Spleen (tissue), 13 donors: ENCODE data around the gene GNAI3. TPM values are rescaled to one million over a fixed set of nuclear protein-coding genes. Genes with fewer than 3 reads are reported as not detected.
A peak's percentile ranks its signal among the peaks of the same experiment; 100 is the strongest.

Experiments
- DNase-seq: peaks from one replicate; pipeline ENCODE4 v3.0.0-alpha.2; 2020
- H3K27ac ChIP-seq, 8 donors: fragments of 200-600 bp; sonication (generic) in 7 of 8; 1 replicate in 4 of 8; 2 replicates in 4 of 8; pipeline versions ENCODE4 v1.5.0 to v1.8.0; 2016 to 2021; ENCODE audit warnings: inconsistent platforms in 4 of 8, mild to moderate bottlenecking in 4 of 8, moderate library complexity in 1 of 8
- H3K27me3 ChIP-seq, 7 donors: fragments of 200-600 bp; sonication (generic) in 6 of 7; replicated peaks in 1 of 7; 1 replicate in 4 of 7; 2 replicates in 3 of 7; pipeline versions ENCODE4 v1.5.0 to v1.8.0; 2016 to 2021; ENCODE audit warnings: inconsistent platforms in 3 of 7, mild to moderate bottlenecking in 1 of 7
- H3K36me3 ChIP-seq, 6 donors: fragments of 200-600 bp; sonication (generic) in 5 of 6; 1 replicate in 4 of 6; 2 replicates in 2 of 6; pipeline versions ENCODE4 v1.5.0 to v1.8.0; 2016 to 2021; ENCODE audit warnings: inconsistent platforms in 2 of 6
- H3K4me1 ChIP-seq, 6 donors: fragments of 200-600 bp; sonication (generic) in 5 of 6; 1 replicate in 3 of 6; 2 replicates in 3 of 6; pipeline versions ENCODE4 v1.5.0 to v1.8.0; 2016 to 2021; ENCODE audit warnings: inconsistent platforms in 3 of 6
- H3K4me3 ChIP-seq, 8 donors: fragments of 200-600 bp; sonication (generic) in 7 of 8; 1 replicate in 4 of 8; 2 replicates in 4 of 8; pipeline versions ENCODE4 v1.5.0 to v1.8.0; 2016 to 2021; ENCODE audit warnings: inconsistent platforms in 4 of 8, mild to moderate bottlenecking in 4 of 8, moderate library complexity in 2 of 8
- H3K9me3 ChIP-seq, 8 donors: fragments of 200-600 bp; sonication (generic) in 7 of 8; 1 replicate in 4 of 8; 2 replicates in 4 of 8; pipeline versions ENCODE4 v1.5.0 to v1.8.0; 2016 to 2021; ENCODE audit warnings: inconsistent platforms in 4 of 8
- POLR2A ChIP-seq, 3 donors: fragments of 450-650 bp; IDR thresholded peaks; one replicate each; pipeline ENCODE4 v1.5.1; 2017; ENCODE audit warnings: antibody characterized with exemption in 3 of 3, mild to moderate bottlenecking in 1 of 3
- POLR2AphosphoS5 ChIP-seq, 3 donors: sonication (generic); formaldehyde crosslinking; IDR thresholded peaks; one replicate each; pipeline ENCODE4 v1.5.1; 2017; ENCODE audit warnings: antibody characterized with exemption in 3 of 3
- WGBS, 5 donors: extraction: QIAGEN DNeasy Blood & Tissue Kit in 3 of 5; methylation state at CpG; one replicate each; pipeline versions ENCODE4 v1.1.5 to v1.1.7; 2013 to 2018; 5-methylcytosine and 5-hydroxymethylcytosine counted together
- intact Hi-C: fragments of 100-400 bp; cut with DNase I; formaldehyde crosslinking; loops from one replicate; pipeline ENCODE4 v1.15.0; 2023; ENCODE audit warnings: low total_unique reads
- long read RNA-seq, 2 donors: transcript quantifications; one replicate each; lab custom pipeline, GENCODE V29; 2026
- polyA plus RNA-seq, 3 donors: library from polyadenylated mRNA; stranded (reverse); fragments of 200-250 nt; gene quantifications; one replicate each; pipeline ENCODE4 v1.2.1, GENCODE V29; 2013
- total RNA-seq, 7 donors: library from RNA; depleted of rRNA in 3 of 7; stranded (reverse); fragments of >200 nt in 3 of 7; fragmentation: NEBNext Ultra II Directional in 4 of 7; extraction: Animal tissue kit (Norgen Biotek cat#: 25700) in 4 of 7; gene quantifications; one replicate each; pipeline versions ENCODE4 v1.1.0 to v1.2.1, GENCODE V29; 2016 to 2021
- TF ChIP-seq, protein P1 (sequence below), 11 experiments: fragments of 200-600 bp in 7 of 11; fragments of 450-650 bp in 4 of 11; sonication (generic) in 4 of 11; IDR thresholded peaks in 8 of 11; conservative IDR thresholded peaks in 3 of 11; 1 replicate in 7 of 11; 2 replicates in 4 of 11; pipeline versions ENCODE4 v1.4.0 to v1.8.0; 2016 to 2021; ENCODE audit warnings: antibody characterized with exemption in 11 of 11, inconsistent platforms in 4 of 11, mild to moderate bottlenecking in 1 of 11
- donor health status: healthy with polysubstance abuse.
- donor health status: DM: no; HTN: no; CAD: no; lungs with moderate emphysema.
- donor health status: DM: no; HTN: no; CAD: no.
- donor health status: Bipolar disorder and iron deficiency.
- donor health status: healthy.
- donor health status: DM: no; HTN: no; CAD: no.
- donor health status: DM: yes; HTN: yes; CAD: no.

The GNAI3 gene
- total RNA-seq, result 10 to 100 TPM in 4 of 7 donors, 1 to 10 TPM in 3; 7.4 to 11.4 (median 10.4) TPM
- polyA plus RNA-seq, result 1 to 10 TPM; 1.8 to 3.3 (median 2.7) TPM
- long read RNA-seq, donor 1, full-length matches to known transcripts, result 33 of 42 reads
- long read RNA-seq, donor 1, partial matches to known transcripts, result 9 of 42 reads
- long read RNA-seq, donor 1, other reads (novel, unspliced or antisense), result 0 of 42 reads
- long read RNA-seq, donor 2, full-length matches to known transcripts, result 34 of 47 reads
- long read RNA-seq, donor 2, partial matches to known transcripts, result 13 of 47 reads
- long read RNA-seq, donor 2, other reads (novel, unspliced or antisense), result 0 of 47 reads

DNA sequence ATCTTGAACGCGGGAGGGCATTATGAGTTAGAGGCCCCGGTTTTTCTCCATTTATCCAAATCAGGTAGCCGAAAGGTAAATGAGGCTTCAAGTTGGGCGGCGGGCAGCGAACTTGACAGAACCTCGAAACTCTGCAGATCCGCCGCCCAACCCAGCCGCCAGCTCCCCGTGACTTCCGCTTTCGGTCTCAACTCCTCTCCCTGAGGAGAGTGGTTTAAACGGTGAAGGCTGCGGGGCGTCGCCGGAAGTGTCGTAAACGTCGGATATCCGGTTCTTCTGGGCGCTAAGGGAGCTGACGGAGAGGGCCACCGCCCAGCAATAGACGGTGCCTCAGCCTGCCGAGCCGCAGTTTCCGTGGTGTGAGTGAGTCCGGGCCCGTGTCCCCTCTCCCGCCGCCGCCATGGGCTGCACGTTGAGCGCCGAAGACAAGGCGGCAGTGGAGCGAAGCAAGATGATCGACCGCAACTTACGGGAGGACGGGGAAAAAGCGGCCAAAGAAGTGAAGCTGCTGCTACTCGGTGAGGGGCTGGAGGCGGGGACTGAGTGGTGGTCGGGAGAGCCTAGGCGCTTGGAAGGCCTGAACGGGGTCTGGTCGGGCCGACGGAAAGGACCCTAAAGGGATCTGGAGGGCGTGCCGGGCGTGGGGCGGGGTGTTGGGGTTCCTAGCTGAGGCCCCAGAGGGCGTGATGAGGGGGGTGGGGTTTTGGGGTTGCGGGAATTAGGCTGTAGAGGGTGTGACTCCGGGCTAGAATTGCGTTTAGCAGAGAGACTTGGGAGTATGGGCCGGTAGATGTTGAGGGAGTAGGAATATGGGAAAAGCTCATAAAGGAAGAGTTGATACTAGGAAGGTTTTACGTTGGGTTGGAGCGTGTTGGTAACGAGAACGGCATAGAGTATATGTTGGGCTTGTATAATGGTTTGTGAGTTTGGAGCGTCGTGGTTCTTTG is at the start of gene GNAI3:
GNAI3 (plus strand) TSS at position 295 of the 947 bp plus-strand sequence; CDS start at position 401, 106 bp downstream.
- intact Hi-C loops, result loop anchor here (5.0 to 10.0 kb wide), 4 partner anchors 79 to 436 kb away; partner anchors contain the start of gene AHCYL1
- peak within 1 kb of the TSS; percentile 42 to 88 (median 77) for H3K4me3 ChIP-seq
- TF ChIP-seq POLR2A (IDR thresholded peaks at IDR 0.05), result peak; percentile 75 to 95 (median 88)
- TF ChIP-seq, protein P1, sequence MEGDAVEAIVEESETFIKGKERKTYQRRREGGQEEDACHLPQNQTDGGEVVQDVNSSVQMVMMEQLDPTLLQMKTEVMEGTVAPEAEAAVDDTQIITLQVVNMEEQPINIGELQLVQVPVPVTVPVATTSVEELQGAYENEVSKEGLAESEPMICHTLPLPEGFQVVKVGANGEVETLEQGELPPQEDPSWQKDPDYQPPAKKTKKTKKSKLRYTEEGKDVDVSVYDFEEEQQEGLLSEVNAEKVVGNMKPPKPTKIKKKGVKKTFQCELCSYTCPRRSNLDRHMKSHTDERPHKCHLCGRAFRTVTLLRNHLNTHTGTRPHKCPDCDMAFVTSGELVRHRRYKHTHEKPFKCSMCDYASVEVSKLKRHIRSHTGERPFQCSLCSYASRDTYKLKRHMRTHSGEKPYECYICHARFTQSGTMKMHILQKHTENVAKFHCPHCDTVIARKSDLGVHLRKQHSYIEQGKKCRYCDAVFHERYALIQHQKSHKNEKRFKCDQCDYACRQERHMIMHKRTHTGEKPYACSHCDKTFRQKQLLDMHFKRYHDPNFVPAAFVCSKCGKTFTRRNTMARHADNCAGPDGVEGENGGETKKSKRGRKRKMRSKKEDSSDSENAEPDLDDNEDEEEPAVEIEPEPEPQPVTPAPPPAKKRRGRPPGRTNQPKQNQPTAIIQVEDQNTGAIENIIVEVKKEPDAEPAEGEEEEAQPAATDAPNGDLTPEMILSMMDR (IDR thresholded peaks at IDR 0.05 in 8 of 11, conservative IDR thresholded peaks at IDR 0.05 in 3 of 11), result peak in 2 of 11 experiments; percentile 11 to 15
- peak; percentile 99 for TF ChIP-seq POLR2AphosphoS5 (IDR thresholded peaks at IDR 0.05)
- peak; percentile 99 for DNase-seq
- peak within 1 kb of the TSS; percentile 96 to 99 (median 98) for H3K27ac ChIP-seq
- WGBS, 5 donors, result 0 to 1% (median 0%) methylated on average over 65 to 68 of the region's 68 CpGs
- H3K36me3 ChIP-seq, result peaks cover 0 to 4% (median 0%) of the 10 kb centered on the region in 6 donors
- H3K4me1 ChIP-seq, result peaks cover 34 to 76% (median 61%) of the 10 kb centered on the region in 6 donors
- no peaks in the 10 kb centered on the region for H3K27me3 ChIP-seq
- no peaks in the 10 kb centered on the region for H3K9me3 ChIP-seq

DNA sequence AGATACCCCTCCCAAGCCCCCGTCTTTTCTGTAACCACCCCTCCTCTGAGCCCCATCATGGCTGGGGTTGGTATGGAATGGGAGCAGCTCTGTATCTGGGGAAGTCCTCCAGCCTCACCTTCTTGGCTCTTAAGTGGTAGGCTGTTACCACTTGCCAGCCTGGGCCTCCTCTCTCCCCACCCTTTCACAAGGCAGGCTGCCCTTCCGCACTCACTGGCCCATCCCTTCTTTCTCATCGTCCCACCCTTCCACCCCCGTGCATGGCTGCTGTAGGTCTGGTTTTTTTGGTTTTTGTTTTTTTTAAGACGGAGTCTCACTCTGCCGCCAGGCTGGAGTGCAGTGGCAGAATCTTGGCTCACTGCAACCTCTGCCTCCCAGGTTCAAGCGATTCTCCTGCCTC is 49.3 kb upstream of the GNAI3 start:
- peaks cover 16 to 98% (median 82%) of the 10 kb centered on the region in 6 donors for H3K4me1 ChIP-seq
- no peaks in the 10 kb centered on the region for H3K27me3 ChIP-seq
- TF ChIP-seq, protein P1 (IDR thresholded peaks at IDR 0.05 in 8 of 11, conservative IDR thresholded peaks at IDR 0.05 in 3 of 11), result no peak
- TF ChIP-seq POLR2AphosphoS5 (IDR thresholded peaks at IDR 0.05) (no peak), POLR2A (IDR thresholded peaks at IDR 0.05) (no peak)
- 86 to 95% (median 90%) methylated on average over 7 of the region's 7 CpGs for WGBS, 5 donors
- peaks cover 0 to 74% (median 30%) of the 10 kb centered on the region in 6 donors for H3K36me3 ChIP-seq
- peak overlapping the region in 5 of 8 donors; percentile 8 to 82 (median 14) for H3K27ac ChIP-seq
- intact Hi-C loops, result no loop called here
- no peak overlapping the region for H3K4me3 ChIP-seq
- DNase-seq, result no peak
- no peaks in the 10 kb centered on the region for H3K9me3 ChIP-seq

DNA sequence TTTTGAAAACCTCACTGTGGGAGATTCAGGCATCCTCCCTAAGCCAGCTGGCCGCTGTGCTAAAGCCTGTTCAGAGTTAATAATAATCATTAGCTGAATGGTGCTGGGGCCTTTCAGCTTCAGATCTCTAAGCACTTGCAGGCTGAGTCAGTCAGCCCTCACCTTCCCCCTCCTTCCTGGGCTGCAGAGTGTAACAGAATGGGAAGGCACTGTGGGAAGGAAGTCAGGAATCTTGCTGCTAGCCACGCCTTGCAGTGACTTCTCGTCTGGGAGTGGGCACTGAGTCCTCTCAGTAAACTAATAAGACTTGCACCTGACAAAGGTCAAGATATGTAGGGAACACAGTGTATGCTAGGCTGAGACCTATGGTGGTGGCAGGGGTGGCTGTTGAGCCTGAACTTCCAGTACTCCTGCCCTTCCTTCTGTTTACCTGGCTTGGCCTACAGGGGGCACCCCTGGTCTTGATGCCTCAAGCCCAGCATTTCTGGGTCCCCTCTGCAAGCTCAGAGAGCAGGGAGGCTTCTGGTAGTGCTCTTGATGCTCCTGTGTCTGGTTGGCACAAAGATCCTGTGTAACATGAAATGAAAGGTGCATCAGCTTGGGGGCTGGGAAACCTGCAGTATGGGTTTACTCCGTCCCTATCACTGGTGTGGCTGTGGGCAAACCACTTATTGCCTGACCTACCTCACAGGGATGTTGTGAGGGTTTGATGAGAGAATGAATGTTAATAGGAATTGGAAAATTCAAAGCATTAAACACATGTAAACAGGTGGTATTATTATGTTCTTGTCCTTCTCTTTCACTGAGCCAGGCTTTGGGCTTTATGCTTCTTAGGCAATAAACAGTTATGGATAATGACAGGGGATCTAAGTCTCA is 48.5 kb upstream of the GNAI3 start:
- no peak for TF ChIP-seq POLR2AphosphoS5 (IDR thresholded peaks at IDR 0.05)
- TF ChIP-seq POLR2A (IDR thresholded peaks at IDR 0.05), result no peak
- TF ChIP-seq, protein P1 (IDR thresholded peaks at IDR 0.05 in 8 of 11, conservative IDR thresholded peaks at IDR 0.05 in 3 of 11), result peak in 9 of 11 experiments; percentile 13 to 55 (median 45)
- Histone ChIP-seq H3K36me3 (peaks cover 0 to 74% (median 30%) of the 10 kb centered on the region in 6 donors), H3K27me3 (no peaks in the 10 kb centered on the region), H3K4me3 (no peak overlapping the region), H3K4me1 (peaks cover 13 to 99% (median 78%) of the 10 kb centered on the region in 6 donors), H3K9me3 (no peaks in the 10 kb centered on the region), H3K27ac (peak overlapping the region in 5 of 8 donors; percentile 11 to 82 (median 55))
- 59 to 80% (median 67%) methylated on average over 4 of the region's 4 CpGs for WGBS, 5 donors
- intact Hi-C loops, result no loop called here
- no peak for DNase-seq
